Esophagus (tissue), 2 donors: ENCODE measurements around the gene PROCR. TPM values are rescaled to one million over a fixed set of nuclear protein-coding genes. Genes with fewer than 3 reads are reported as not detected.
"Not testable (repeated sequence)": the region's sequence is repeated elsewhere in the genome, so short reads cannot be mapped to it uniquely, and the experiment has no call there.

Source experiments
- H3K27ac ChIP-seq, 2 donors: one replicate each; pipeline ENCODE4 v1.5.1; 2013; ENCODE audit warnings: low read depth in 2 of 2, mild to moderate bottlenecking in 2 of 2, inconsistent platforms in 1 of 2, low read length in 1 of 2, moderate library complexity in 1 of 2
- H3K27me3 ChIP-seq, 2 donors: one replicate each; pipeline ENCODE4 v1.6.1; 2013; ENCODE audit warnings: low read length in 2 of 2, control low read depth in 1 of 2, mild to moderate bottlenecking in 1 of 2; ENCODE audit not compliant: insufficient read depth in 2 of 2, control insufficient read depth in 1 of 2
- H3K36me3 ChIP-seq, 2 donors: one replicate each; pipeline ENCODE4 v1.6.1; 2013; ENCODE audit warnings: low read length in 1 of 2; ENCODE audit not compliant: control insufficient read depth in 2 of 2, insufficient read depth in 2 of 2
- H3K4me1 ChIP-seq, 2 donors: one replicate each; pipeline ENCODE4 v1.6.1; 2013; ENCODE audit warnings: low read length in 1 of 2; ENCODE audit not compliant: control insufficient read depth in 2 of 2, insufficient read depth in 2 of 2
- H3K4me3 ChIP-seq, 2 donors: one replicate each; pipeline ENCODE4 v1.5.1; 2013; ENCODE audit warnings: low read length in 2 of 2, mild to moderate bottlenecking in 2 of 2, low read depth in 1 of 2, moderate library complexity in 1 of 2
- H3K9me3 ChIP-seq, 2 donors: one replicate each; pipeline ENCODE4 v1.6.1; 2013; ENCODE audit warnings: mild to moderate bottlenecking in 2 of 2, low read depth in 1 of 2, low read length in 1 of 2, moderate library complexity in 1 of 2; ENCODE audit not compliant: control insufficient read depth in 2 of 2, insufficient read depth in 1 of 2
- WGBS, 2 donors: extraction: QIAGEN DNeasy Blood & Tissue Kit; methylation state at CpG; one replicate each; pipeline ENCODE4 v1.1.7; 2013; 5-methylcytosine and 5-hydroxymethylcytosine counted together
- polyA plus RNA-seq, 2 donors: library from polyadenylated mRNA; stranded (reverse); fragments of 200-250 nt; gene quantifications; one replicate each; pipeline ENCODE4 v1.2.3, GENCODE V29; 2013
- donor health status: healthy with polysubstance abuse.
- donor health status: Bipolar disorder and iron deficiency.

PROCR gene
- polyA plus RNA-seq, 2 donors, result 5.3 to 7.5 TPM

DNA sequence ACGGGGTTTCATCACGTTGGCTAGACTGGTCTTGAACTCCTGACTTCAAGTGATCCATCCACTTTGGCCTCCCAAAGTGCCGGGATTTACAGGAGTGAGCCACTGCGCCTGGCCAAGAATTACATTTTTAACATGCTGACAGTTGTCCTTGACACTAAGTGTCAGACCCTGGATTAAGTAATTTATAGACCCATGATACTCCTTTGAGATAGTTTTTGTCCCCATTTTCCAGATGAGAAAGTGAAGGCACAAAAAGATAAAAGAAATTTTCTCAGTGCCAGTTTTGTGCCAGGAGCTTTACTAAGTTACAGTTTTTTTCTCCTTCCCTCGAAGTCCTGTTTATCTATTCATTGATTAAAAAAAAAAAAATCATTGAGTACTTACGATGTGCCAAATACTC, 14.9 kb upstream of the PROCR start:
- H3K4me1 ChIP-seq, result no peaks in the 10 kb centered on the region
- no peak overlapping the region for H3K4me3 ChIP-seq
- 82 to 86% methylated on average over 6 of the region's 6 CpGs for WGBS, 2 donors
- no peaks in the 10 kb centered on the region for H3K9me3 ChIP-seq
- no peaks in the 10 kb centered on the region for H3K27me3 ChIP-seq
- H3K36me3 ChIP-seq, result no peaks in the 10 kb centered on the region
- no peak overlapping the region for H3K27ac ChIP-seq

DNA sequence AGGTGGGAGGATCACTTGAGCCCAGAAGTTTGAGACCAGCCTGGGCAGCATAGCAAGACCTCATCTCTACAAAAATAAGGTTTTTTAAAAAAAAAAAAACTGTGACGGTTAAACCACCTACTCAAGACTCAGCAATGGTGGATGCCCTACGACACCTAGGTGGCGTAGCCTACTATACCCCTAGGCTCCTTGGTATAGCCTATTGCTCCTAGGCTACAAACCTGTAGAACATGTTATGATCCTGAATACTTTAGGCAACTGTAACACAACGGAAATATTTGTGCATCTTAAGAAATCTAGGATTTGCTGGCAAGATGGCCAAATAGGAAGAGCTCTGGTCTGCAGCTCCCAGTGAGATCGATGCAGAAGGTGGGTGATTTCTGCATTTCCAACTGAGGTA, 11.5 kb upstream of the PROCR start:
- not testable (repeated sequence) for H3K27ac ChIP-seq, H3K9me3 ChIP-seq, H3K4me1 ChIP-seq, H3K36me3 ChIP-seq, H3K4me3 ChIP-seq, H3K27me3 ChIP-seq
- 93 to 95% methylated on average over 5 of the region's 5 CpGs for WGBS, 2 donors

DNA sequence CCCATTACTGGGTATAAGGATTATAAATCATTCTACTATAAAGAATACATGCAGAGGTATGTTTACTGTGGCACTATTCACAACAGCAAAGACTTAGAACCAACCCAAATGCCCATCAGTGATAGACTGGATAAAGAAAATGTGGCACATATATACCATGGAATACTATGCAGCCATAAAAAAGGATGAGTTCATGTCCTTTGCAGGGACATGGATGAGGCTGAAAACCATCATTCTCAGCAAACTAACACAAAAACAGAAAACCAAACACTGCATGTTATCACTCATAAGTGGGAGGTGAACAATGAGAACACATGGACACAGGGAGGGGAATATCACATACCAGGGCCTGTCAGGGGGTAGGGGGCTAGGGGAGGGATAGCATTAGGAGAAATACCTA, 7.3 kb upstream of the PROCR start:
- not testable (repeated sequence) for H3K27ac ChIP-seq, H3K27me3 ChIP-seq, H3K9me3 ChIP-seq, H3K36me3 ChIP-seq, H3K4me3 ChIP-seq, H3K4me1 ChIP-seq

DNA sequence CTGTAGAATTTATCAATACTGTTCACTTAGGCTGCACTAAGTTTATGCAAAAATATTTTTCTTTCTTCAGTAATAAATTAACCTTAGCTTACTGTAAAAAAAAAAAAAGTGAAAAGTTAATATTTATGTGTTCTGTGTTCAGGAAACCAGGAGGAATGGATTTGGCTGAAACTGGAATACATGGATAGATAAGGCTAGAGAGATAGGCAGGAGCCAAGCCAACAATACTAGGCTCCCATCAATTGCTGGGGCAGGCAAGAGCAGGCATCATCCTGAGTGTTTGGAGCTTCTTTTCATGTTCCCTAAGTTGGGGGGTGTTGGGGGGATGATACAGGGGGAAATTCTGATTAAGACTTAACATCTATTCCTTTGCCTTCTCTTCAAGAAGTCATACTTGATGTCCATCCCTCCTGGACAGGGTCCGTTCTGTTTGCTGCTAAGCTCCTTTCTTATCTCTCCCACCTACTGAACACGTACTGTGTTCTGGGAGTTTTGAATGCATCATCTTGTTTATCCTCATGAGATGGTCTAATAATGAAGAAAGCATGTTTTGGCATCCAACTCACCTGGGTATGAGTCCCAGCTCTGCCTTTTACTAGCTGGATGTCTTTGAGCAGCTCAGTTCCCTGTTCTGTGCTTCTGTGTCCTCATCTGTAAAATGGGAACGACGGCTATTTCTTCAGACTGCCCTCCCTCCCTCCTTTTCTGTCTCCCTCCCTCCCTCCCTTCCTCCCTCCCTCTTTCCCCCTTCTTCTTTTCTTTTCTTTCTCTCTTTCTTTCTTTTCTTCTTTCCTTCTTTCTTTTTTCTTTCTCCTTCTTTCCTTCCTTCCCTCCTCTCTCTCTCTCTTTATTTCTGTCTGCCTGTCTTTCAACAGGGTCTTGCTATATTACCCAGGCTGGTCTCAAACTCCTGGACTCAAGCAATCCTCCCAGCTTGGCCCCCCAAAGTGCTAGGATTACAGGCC, 6.4 kb upstream of the PROCR start:
- no peak overlapping the region for H3K27ac ChIP-seq
- WGBS, 2 donors, result 83 to 89% methylated on average over 4 of the region's 4 CpGs
- H3K4me1 ChIP-seq, result no peaks in the 10 kb centered on the region
- no peaks in the 10 kb centered on the region for H3K27me3 ChIP-seq
- no peaks in the 10 kb centered on the region for H3K36me3 ChIP-seq
- H3K9me3 ChIP-seq, result no peaks in the 10 kb centered on the region
- no peak overlapping the region for H3K4me3 ChIP-seq

DNA sequence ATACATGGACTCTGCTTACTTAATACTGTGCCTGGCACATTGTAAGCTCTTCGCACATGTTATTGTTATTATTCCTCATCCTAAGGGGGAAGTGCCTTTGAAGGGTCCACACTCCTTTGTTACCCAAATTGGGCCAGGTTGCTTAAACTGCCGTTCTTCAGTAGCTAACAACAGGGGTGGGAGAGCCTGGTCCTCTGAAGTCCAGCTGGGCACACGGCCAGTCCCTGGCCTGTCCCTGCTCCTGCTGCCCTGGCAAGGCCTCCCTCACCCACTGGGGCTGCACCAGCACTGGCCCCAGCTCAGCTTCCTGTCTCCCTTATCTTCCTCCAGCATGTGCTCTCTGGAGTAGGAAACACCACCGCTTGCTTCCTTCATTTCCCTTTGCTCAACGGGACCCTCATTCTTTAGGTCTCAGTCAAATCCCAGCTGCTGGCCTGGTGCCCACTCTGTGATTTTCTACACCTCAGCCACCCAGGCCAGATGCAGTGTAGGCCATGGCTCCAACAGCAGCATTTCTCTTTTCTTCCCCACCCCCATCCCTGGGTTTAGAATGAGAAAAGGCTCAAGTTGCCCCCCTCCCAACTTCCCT, 5.5 kb upstream of the PROCR start:
- no peak overlapping the region for H3K27ac ChIP-seq
- no peaks in the 10 kb centered on the region for H3K9me3 ChIP-seq
- WGBS, 2 donors, result 53 to 59% methylated on average over 5 of the region's 5 CpGs

DNA sequence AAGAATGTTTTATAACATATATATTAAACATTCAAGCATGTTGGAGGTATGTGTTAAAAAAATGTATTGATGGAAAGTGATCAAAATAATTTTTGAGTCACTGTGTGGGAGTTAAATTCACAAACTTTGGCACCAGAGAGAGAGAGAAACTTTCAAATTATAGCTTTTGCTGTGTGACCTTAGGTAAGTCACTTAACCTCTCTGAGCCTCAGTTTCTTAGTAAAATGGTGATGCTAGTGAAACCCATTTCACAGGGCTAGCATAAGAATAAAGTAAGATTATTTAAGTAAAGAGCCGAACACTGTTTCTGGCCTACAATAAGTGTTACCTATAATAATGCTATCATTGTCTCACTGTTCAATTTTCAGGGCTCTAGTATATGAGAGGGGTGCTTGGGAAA, 4.1 kb upstream of the PROCR start:
- H3K4me1 ChIP-seq, result peaks cover 0 to 5% of the 10 kb centered on the region in 2 donors
- no peaks in the 10 kb centered on the region for H3K27me3 ChIP-seq
- H3K36me3 ChIP-seq, result no peaks in the 10 kb centered on the region
- H3K4me3 ChIP-seq, result no peak overlapping the region
- WGBS, 2 donors, result 97 to 98% methylated on average over 1 of the region's 1 CpG
- no peak overlapping the region for H3K27ac ChIP-seq
- no peaks in the 10 kb centered on the region for H3K9me3 ChIP-seq

More for the DNA sequence above, 5.5 kb upstream of the PROCR start:
- no peaks in the 10 kb centered on the region for H3K4me1 ChIP-seq
- no peak overlapping the region for H3K4me3 ChIP-seq
- no peaks in the 10 kb centered on the region for H3K36me3 ChIP-seq
- no peaks in the 10 kb centered on the region for H3K27me3 ChIP-seq

DNA sequence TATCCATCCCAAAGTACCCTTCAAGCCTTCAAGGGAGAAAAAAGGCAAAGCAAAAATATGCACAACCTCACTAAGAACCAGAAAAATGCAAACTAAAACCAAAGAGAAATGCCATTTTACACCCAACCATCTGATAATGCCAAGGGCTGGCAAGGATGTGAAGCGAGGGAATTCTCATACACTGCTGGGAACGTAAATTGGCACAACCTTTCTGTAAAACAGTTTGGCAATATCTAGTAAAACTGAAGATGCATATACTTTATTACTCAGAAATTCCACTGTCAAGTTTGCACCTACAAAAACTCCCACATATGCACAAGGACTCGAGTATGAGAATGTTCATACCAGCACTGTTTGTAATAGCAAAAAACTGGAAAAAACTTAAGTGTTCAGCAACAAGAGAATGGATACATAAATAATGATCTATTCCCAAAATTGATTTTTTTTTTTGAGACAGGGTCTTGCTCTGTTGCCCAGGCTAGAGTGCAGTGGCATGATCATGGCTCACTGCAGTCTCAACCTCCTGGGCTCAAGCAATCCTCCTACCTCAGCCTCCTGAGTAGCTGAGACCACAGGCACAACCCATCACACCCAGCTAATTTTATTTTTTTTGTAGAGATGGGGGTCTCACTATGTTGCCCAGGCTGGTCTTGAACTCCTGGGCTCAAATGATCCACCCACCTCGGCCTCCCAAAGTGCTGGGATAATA, 3.0 kb upstream of the PROCR start:
- not testable (repeated sequence) for H3K9me3 ChIP-seq, H3K27ac ChIP-seq, H3K4me1 ChIP-seq, H3K4me3 ChIP-seq, H3K36me3 ChIP-seq, H3K27me3 ChIP-seq
- 86 to 88% methylated on average over 4 of the region's 4 CpGs for WGBS, 2 donors

DNA sequence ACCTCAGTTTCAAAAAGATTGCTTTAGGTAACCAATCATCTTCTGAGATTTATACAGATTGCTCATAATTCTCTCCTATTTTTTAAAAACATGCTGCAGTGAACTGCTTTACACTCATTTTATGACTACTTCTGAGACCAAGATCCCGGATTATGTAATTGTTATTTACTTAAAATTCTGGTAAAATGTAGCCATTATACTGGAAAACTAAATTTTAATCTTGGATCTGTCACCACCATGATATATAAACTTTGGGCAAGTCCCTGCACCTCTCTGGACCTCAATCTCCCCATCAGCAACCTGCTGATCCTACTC, 477 bp upstream of the PROCR start:
- no peaks in the 10 kb centered on the region for H3K36me3 ChIP-seq
- no peaks in the 10 kb centered on the region for H3K27me3 ChIP-seq
- peak overlapping the region in 1 of 2 donors; percentile 19 for H3K27ac ChIP-seq
- 40 to 54% methylated on average over 1 of the region's 1 CpG for WGBS, 2 donors
- H3K4me1 ChIP-seq, result peaks cover 4 to 5% of the 10 kb centered on the region in 2 donors
- no peaks in the 10 kb centered on the region for H3K9me3 ChIP-seq
- no peak overlapping the region for H3K4me3 ChIP-seq

DNA sequence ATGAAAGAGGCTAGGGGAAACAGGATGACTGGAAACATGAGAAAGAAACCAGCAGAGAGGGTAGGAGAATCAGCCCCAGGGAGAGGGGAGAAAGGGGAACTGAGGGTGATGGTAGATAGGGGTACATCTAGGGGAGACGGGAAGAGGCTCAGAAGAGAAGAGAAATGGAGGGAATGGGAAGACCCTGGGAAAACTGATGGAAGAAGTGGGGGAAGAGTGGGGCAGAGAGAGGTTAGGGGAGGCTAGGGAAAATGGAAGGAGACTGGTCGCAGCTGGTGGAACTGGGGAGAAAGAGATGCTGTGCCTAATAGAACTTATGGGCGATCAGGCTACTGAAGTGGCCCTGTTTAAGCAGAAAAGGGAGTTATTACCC, 548 bp downstream of the PROCR start:
- 75 to 87% methylated on average over 3 of the region's 3 CpGs for WGBS, 2 donors
- Histone ChIP-seq H3K9me3 (no peaks in the 10 kb centered on the region), H3K27ac (peak overlapping the region; percentile 6 to 19), H3K36me3 (no peaks in the 10 kb centered on the region), H3K4me3 (peak overlapping the region; percentile 7 to 33), H3K4me1 (peaks cover 4 to 5% of the 10 kb centered on the region in 2 donors), H3K27me3 (no peaks in the 10 kb centered on the region)
